NOMO-1 (cell line): ENCODE results near the gene MT2A.
"Not testable (repeated sequence)": the region's sequence is repeated elsewhere in the genome, so short reads cannot be mapped to it uniquely, and the experiment has no call there.

ENCODE experiments used
- DNase-seq, 2 experiments: peaks; one replicate each; lab custom pipeline; 2025; ENCODE audit not compliant: unreplicated experiment in 2 of 2; lab: John Stamatoyannopoulos, UW

MT2A gene

DNA sequence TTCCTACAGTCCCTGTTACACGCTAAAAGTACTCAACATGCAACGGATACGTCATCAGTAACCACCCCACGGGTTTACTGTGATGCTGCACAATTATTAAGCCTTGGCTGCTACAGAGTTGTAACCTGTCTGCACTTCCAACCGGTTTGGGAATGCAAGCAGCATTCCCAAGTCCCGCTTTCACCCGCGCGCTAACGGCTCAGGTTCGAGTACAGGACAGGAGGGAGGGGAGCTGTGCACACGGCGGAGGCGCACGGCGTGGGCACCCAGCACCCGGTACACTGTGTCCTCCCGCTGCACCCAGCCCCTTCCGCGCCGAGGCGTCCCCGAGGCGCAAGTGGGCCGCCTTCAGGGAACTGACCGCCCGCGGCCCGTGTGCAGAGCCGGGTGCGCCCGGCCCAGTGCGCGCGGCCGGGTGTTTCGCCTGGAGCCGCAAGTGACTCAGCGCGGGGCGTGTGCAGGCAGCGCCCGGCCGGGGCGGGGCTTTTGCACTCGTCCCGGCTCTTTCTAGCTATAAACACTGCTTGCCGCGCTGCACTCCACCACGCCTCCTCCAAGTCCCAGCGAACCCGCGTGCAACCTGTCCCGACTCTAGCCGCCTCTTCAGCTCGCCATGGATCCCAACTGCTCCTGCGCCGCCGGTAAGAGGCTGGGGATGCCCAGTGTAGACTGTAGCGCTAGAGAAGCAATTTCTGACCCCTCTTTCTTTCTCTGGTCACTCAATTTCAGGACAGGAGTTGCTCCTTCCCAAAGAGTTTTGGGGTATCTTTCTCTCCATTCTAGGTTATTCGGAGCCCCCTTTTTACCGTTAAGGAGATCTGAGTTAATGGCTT is at the start of gene MT2A:
Gene MT2A, plus strand, starts transcription at position 542 of the 833 bp plus-strand sequence. Its CDS starts 72 bp downstream, at position 614.
- peak; percentile 98 to 100 for DNase-seq

DNA sequence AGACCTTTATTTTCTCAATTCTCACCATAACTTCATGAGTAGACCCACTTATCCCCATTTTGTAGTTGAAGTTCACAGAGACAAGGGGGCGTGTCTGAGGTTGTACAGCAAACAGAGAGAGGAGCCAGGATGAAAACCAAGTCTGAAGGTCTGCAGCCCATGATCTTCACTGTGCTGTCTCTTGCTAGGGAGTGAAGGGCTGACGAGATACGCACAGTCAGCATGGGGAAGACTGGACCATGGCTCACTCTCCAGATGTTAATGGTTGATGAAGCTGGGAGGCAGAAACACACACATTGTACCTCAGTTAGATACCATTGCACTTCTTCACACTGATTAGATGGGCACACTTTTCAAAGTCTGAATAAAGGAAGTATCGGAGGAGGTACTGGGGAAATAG is 49.3 kb upstream of the MT2A start:
- DNase-seq: no peak

DNA sequence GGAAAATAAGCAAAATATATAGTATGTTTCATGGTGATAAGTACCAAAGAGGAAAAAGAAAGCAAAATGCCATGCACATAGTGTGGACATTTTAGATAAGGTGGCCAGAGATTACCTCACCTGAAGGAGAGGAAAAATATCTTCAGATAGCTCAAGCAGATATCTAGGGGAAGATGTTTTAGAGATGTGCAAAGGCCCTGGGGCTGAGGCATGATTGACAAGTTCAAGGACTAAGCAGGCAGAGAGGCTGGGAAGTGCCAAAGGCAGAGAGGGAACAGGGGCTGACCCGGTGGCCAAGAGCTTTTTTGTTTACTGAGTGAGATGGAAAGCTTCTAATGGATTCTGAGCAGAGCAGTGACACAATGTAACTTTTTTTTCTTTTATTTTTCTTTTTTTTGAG is 47.9 kb upstream of the MT2A start:
- DNase-seq: no peak

DNA sequence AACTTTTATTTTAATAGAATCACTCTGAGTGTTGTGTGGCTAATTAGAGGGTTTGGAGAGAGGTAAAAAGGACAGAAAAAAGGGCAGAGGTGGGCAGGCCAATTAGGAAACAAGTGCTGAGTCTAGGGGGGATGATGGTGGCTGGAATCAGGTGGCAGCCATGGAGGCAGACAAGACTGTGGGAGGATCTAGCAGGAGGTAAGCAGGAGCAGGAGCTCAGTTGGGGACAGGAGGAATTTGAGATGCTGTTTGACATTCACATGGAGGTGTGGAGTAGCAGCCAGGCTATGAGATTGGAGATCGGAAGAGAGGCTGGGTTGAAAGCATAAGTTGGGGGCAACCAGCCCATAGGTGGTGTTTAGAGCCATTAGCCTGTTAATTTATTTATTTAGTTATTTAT is 47.3 kb upstream of the MT2A start:
- no peak for DNase-seq

DNA sequence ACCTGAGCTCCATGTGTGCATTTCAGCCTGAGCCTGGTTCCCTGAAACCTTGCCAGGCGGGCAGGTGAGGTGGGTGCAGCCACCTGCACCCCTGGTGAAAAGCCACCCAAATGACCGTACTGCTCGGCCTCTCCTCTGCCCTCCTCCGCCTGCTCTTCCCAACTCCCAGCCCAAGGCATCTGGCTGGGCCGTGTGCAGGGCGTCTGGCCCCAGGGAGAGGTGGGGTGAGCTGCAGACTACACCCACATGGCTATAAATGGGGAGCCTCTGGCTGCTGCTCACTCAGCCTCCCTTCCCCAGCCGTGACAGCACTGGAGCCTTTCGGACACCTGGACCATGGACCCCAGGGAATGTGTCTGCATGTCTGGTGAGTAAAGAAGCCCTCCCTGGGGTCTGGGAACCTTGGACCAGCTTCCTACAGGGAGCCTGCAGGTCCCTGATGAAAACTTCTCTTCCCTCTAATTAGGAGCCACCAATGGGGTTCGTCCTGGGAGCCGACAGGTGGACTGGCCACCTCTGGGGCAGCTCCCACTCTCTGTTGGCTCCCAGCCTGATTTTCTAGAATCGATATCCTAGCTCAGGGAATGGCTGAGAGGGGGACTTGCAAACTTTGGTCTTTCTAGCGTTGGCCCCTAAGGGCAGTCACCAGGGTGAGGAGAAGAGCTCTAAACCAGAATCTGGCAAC is 43.4 kb upstream of the MT2A start, which contains the start of gene MT4:
Gene MT4, plus strand, starts transcription at position 281 of the 685 bp plus-strand sequence. Its CDS starts 56 bp downstream, at position 337.
- DNase-seq: no peak

DNA sequence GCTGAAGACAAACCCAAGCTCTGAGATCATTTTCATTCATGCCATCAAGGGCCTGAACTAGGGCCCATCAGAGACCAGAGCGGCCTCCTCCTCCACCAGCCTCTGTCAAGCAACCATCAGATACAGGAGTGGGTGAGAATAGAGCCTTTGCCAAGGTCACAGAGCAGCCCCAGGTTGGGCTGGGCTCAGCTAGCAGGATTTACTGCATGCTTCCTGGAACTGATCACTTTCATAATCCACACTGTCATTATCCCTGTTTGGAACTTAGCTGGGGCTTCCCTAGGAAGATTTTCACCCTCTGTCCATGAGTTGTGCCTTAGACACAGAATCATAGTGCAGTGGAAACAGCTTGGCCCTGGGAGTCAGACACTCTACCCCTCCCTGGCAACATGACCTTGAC is 38.4 kb upstream of the MT2A start:
- no peak for DNase-seq

DNA sequence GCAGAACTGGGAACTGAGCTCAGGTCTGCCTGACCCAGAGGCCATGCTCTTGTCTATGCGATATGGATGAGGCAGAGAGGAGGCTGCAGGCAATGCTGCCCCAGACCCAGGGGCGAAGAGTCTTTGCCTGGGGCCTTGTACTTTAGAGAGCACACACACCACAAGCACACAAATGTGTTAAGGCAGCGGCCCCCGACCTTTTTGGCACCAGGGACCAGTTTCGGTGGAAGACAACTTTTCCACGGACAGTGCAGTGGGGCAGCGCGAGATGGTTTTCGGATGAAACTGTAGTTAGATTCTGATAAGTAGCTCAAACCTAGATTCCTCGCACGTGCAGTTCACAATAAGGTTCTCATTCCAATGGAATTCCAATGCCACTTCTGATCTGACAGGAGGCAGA is 36.9 kb upstream of the MT2A start:
- no peak for DNase-seq

DNA sequence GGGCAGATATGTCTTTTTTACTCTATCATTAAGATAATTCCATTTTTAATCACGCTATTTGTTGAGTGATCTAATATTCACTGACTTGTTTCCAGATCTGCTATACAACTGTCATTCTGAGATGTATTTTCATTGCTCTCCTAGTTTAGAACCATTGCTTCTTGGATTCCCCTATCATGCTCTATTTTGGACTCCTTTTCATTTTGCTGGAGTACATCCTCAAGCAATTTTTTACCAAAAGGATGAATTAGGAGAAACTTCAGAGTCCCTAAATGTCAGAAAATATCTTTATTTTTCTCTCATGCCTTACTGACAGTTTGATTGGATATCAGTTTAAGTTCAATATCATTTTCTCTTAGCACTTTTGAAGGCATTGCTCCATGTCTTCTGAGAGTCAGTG is 33.8 kb upstream of the MT2A start:
- DNase-seq: no peak

DNA sequence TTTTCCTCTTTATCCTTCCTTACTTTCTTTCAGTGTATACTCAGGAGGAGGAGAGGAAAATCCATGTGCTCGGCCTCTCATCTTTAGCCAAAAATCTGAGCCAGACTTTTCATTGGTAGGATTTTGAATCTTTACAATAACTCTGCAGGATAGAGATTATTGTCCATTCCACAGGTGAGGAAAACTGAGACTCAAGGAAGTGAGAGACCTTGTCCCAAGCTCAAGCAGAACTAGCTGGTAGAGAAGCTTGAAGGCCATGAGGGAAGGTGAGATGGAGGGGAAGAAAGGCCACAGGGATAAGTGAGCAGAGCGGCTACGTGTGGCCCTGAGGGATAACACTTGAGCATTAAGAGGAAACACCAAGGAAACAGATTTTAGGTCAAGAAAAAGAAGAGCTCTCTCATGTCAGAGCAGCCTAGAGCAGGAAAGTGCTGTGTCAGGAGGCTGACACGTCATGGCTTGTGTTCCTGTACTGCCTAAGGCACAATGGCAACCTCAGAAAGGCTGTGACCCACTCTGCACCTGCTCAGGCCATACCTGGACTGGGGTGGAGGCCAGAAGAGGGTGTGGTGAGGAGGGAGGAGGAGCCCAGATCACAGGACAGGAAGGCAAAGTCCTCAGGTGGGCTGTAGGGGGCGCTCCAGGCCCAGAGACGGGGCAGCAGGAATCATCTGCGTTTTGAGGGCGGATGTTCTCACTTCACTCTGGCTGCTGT is 31.6 kb upstream of the MT2A start:
- DNase-seq: peak; percentile 85 to 90

DNA sequence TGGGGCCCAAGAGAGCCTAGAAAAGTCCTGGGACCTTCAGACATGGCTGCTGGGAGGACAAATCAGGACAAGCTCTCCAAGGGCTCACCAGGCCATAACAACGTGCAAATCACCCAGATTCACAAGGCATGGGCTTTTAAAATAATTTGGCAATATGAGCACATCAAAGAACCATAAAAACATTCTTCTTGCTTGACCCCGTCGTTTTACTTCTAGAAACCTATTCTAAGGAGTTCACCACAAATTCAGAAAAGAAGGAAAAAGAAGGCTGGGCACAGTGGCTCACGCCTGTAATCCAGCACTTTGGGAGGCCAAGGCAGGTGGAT is 31.1 kb upstream of the MT2A start:
- DNase-seq: no peak

DNA sequence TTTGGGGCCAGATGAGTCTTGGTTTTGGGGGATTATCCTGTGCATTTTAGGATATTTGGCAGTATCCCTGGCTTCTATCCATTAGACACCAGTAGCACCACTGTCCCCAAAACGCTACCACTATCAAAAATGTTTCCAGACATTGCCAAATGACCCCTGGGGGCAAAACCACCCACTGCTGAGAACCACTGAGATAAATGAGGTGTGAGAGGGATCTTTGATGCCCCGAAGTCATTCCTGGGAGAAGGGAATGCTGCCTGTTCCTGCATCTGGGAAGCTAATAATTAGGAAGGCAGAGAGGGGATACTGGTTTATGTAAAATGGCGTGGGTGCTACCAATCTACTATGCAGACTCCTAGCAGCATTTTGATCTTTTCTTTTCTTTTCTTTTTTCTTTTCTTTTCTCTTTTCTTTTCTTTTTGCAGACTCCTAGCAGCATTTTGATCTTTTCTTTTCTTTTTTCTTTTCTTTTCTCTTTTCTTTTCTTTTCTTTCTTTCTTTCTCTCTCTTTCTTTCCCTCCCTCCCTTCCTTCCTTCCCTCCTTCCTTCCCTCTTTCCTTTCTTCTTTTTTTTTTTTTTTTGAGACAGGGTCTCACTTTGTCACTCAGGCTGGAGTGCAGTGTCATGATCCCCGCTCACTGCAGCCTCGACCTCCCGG is 27.9 kb upstream of the MT2A start:
- no peak for DNase-seq

DNA sequence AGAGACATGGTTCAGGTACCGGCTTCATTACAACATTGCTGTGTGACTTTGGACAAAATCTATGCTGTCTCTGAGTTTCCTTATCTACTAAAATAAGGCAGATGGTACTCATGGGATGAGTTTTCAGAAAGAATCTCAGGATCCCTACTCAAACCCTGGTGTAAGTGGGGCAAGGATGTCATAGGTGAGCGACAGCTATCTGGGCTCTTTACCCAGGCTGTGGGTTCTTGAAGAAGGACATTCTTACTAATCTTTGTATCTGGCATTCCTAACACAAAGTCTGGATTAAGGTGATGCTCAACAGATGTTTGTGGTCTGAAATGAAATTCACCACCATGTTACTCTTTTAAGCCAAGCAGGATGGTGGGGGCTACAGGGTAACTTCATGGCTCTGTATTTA is 25.5 kb upstream of the MT2A start:
- DNase-seq: not testable (repeated sequence)

DNA sequence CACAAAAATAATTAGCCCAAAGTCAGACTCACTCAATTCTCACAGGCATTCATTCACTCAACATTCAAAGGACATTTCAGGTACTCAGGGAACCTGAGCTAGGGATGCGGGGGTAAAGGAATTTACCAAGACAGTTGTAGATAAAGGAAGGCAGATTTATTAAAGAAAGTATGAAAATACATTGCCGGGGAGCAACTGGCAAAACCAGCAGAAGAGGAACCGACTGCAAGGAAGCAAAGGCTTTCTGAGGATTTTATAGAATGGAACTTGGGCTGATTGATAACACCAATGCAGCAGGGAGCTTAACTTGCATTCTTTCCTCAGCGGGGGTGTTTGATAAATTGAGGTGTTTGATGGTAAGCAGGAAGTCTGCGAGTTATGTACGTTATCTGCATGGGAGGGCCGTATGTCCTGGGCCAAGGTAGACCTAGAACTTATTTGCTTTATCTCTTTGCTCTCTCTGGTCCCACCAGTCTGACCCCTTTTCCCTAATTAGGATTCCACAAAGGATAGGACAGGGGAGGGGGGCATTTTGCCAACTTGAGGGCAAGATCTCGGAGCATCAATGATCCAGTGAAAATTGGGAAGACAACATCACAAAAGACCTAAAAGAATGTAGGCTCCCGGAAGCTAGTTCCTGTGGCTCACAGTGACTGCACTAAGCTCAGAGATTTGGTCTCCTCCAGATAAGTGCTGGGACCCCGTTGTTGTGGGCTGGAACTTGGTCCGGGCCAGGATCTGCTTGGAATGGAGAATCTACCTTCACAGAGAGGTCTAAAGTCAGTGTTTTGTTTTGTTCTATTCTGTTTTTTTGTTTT is 24.8 kb upstream of the MT2A start:
- no peak for DNase-seq

DNA sequence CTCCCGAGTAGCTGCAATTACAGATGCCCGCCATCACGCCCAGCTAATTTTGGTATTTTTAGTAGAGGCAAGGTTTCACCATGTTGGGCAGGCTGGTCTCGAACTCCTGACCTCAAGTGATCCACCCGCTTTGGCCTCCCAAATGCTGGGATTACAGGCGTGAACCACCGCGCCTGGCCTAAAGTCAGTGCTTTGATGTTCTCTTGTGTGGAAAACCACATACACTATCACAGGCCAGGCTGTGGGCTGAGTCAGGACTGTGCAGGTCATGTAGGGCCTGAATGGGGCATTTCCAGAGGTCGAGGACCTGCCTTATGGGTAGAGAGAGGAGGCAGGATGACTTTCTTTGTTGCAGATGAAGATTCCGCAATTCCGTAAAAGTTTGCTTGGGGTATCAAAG is 24.1 kb upstream of the MT2A start:
- DNase-seq: no peak

DNA sequence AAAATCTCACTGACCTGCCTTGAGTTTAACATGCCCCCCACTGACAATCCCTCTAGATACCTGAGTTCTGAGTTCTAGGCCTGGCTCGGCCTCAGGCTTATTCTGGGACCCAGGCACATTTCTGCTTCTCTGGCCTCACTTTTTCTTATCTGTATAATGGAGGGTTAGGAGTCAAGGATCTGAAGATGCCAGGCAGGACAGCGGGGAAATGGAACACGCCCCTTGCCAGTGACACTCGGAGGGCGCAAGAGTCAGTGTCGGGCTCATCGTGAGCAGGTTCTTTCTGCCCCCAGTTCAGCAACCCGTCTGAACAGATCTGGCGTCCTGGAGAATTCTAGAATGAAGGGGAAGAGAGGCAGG is 19.6 kb upstream of the MT2A start:
- no peak for DNase-seq

DNA sequence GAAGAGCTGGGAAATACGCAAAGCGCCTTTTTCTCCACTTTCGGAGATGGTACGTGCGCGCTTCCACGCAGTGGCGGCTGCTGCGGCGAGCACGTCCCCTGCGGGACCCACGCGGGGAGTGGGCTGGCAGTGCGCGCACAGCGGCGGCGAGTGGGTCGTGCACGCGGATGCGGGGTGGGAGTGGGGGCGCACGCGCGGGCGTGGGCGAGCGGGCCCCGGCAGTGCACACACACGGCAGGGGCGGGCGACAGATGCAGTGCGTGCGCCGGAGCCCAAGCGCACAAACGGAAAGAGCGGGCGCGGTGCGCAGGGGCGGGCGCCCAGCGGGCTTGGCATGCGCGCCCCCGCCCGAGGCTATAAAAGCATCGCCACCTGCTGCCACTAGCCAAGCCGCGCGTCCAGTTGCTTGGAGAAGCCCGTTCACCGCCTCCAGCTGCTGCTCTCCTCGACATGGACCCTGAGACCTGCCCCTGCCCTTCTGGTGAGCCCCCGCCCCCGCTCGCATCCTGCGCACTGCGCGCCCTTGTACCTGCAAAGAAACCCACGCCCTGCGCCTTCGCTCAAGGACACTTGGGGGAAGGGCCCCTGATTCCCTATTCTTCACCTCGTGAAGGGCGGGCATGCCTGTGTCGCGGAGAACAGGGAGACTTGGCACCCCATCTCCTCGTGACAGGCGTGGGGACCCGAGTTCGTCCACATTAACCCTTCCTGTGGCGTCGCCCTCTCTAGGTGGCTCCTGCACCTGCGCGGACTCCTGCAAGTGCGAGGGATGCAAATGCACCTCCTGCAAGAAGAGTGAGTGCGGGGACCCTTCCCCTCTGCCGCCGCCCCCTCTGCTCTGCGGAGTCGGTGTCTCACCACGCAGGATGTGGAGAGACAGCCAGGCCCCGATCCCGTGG is 19.0 kb upstream of the MT2A start, which contains the start of gene MT3:
Gene MT3, plus strand, starts transcription at position 388 of the 899 bp plus-strand sequence. Its CDS starts 63 bp downstream, at position 451.
- DNase-seq: peak; percentile 27 to 33

DNA sequence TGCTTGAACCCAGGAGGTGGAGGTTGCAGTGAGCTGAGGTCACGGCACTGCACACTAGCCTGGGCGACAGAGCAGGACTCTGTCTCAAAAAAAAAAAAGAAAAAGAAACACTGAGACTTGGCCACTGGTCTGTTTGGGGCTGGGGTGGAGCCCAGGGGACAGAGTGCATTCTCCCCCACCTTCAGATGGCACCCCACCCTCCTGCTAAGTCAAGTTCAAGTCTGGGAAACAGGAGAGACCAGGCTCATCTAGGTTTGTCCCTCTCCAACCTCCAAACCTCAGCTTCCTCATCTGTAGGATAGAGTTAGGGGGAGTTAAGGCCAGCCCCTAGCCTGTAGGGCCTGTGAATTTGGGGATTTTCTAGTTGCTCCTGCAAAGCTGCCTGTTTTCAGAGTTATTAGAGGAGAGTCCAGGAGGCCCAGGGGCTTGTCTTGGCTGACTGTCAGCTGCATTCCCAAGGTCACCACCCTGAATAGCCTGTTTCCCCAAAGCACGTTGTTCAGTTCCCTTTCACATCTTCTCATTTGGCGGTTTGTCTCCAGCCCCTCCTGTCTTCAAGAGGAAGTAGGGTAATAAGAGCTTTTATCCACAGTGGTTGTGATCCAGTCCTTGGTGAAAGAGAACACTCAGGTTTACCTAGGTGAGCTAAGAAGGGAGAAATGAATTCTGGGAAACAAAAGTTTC is 16.9 kb upstream of the MT2A start:
- DNase-seq: peak; percentile 68 to 81

DNA sequence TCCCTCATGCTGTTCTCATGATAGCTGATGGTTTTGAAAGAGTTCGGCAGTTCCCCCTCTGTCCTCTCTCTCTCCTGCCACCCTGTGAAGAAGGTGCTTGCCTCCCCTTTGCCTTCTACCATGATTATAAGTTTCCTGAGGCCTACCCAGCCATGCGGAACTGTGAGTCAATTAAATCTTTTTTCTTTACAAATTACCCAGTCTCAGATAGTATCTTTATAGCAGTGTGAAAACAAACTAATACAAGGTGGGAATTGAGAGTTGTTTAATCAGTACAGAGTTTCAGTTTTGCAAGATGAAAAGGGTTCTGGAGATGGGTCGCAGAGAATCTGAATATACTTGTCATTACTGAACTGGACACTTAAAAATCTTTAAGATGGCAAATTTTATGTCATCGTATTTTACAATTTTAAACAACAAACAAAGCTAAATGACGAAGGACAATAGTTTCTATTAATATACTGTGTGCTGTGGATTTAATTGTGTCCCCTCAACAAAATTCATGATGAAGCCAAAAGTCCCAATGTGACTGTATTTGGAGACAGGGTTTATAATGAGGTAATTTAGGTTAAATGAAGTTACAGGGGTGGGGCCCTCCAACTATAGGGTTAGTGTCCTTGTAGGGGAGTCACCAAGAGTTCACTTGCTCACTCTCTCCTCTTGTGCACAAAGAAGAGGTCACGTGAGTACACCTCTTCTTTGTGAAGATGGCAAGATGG is 14.7 kb upstream of the MT2A start:
- DNase-seq: no peak
